GM23248 (cell line): ENCODE results near the gene PHF24. TPM values are rescaled to one million over a fixed set of nuclear protein-coding genes. Genes with fewer than 3 reads are reported as not detected.
"Not testable (repeated sequence)": the region's sequence is repeated elsewhere in the genome, so short reads cannot be mapped to it uniquely, and the experiment has no call there.

Source experiments
- DNase-seq: peaks from one replicate; pipeline ENCODE4 v3.0.0-alpha.2; 2015
- H2AFZ ChIP-seq: fragments of 200-600 bp; sonication (generic); 2 replicates; pipeline ENCODE4 v1.6.1; 2016; ENCODE audit warnings: antibody characterized with exemption
- H3F3A ChIP-seq: fragments of 200-600 bp; sonication (generic); 2 replicates; pipeline ENCODE4 v1.6.1; 2016; ENCODE audit warnings: mild to moderate bottlenecking, antibody characterized with exemption, mixed run types; ENCODE audit not compliant: insufficient read depth
- H3K27ac ChIP-seq: fragments of 200-600 bp; sonication (generic); 2 replicates; pipeline ENCODE4 v1.5.1; 2016; ENCODE audit warnings: mild to moderate bottlenecking
- H3K27me3 ChIP-seq: fragments of 200-600 bp; sonication (generic); replicated peaks from 2 replicates; pipeline ENCODE4 v1.6.1; 2016; ENCODE audit warnings: mild to moderate bottlenecking; ENCODE audit not compliant: insufficient read depth
- H3K36me3 ChIP-seq: fragments of 200-600 bp; sonication (generic); 2 replicates; pipeline ENCODE4 v1.6.1; 2016; ENCODE audit warnings: low read depth, mild to moderate bottlenecking
- H3K4me1 ChIP-seq: fragments of 200-600 bp; sonication (generic); 2 replicates; pipeline ENCODE4 v1.6.1; 2016; ENCODE audit warnings: mild to moderate bottlenecking; ENCODE audit not compliant: insufficient read depth
- H3K4me2 ChIP-seq: fragments of 200-600 bp; sonication (generic); one replicate; pipeline ENCODE4 v1.6.1; 2016; ENCODE audit warnings: mild to moderate bottlenecking; ENCODE audit not compliant: unreplicated experiment
- H3K4me3 ChIP-seq: fragments of 200-600 bp; sonication (generic); 2 replicates; pipeline ENCODE4 v1.5.1; 2016; ENCODE audit warnings: mild to moderate bottlenecking
- H3K79me2 ChIP-seq: fragments of 200-600 bp; sonication (generic); 2 replicates; pipeline ENCODE4 v1.6.1; 2016; ENCODE audit warnings: mild to moderate bottlenecking; ENCODE audit not compliant: insufficient read depth
- H3K9ac ChIP-seq: fragments of 200-600 bp; sonication (generic); 2 replicates; pipeline ENCODE4 v1.6.1; 2016; ENCODE audit warnings: mild to moderate bottlenecking
- H3K9me2 ChIP-seq: fragments of 200-600 bp; sonication (generic); 2 replicates; pipeline ENCODE4 v1.6.1; 2016; ENCODE audit warnings: mixed run types, mild to moderate bottlenecking, moderate library complexity; ENCODE audit not compliant: insufficient read depth
- H3K9me3 ChIP-seq: fragments of 200-600 bp; sonication (generic); one replicate; pipeline ENCODE4 v1.6.1; 2017; ENCODE audit warnings: low read depth
- H4K20me1 ChIP-seq: fragments of 200-600 bp; sonication (generic); 2 replicates; pipeline ENCODE4 v1.6.0; 2016; ENCODE audit not compliant: insufficient read depth
- EZH2 ChIP-seq: fragments of 200-600 bp; sonication (generic); IDR thresholded peaks from 2 replicates; pipeline ENCODE4 v1.6.1; 2018; ENCODE audit warnings: antibody characterized with exemption, mild to moderate bottlenecking; ENCODE audit not compliant: insufficient read depth, poor library complexity, severe bottlenecking
- EZH2phosphoT487 ChIP-seq: fragments of 200-600 bp; sonication (generic); IDR thresholded peaks from 2 replicates; pipeline ENCODE4 v1.6.1; 2018; ENCODE audit warnings: antibody characterized with exemption, moderate library complexity, mild to moderate bottlenecking, low read depth; ENCODE audit not compliant: insufficient read depth
- WGBS, 2 experiments: methylation state at CpG; one replicate each; pipeline ENCODE4 v1.1.6; 2015 to 2017; ENCODE audit warnings: low lambda C conversion rate in 2 of 2, low coverage in 1 of 2; ENCODE audit errors: missing lambda C conversion rate in 2 of 2; 5-methylcytosine and 5-hydroxymethylcytosine counted together
- in situ Hi-C: fragments of 300-500 bp; cut with MboI; formaldehyde crosslinking; loops from 2 replicates; pipeline ENCODE4 v1.15.0; 2020
- polyA plus RNA-seq: library from polyadenylated mRNA; unstranded; fragments of >200 nt; fragmentation: Nextera tagmentation; extraction: Ambion mirVana; gene quantifications from 2 replicates; pipeline ENCODE4 v1.2.1, GENCODE V29; 2016
- total RNA-seq: library from RNA; depleted of rRNA; stranded (reverse); fragments of >200 nt; shearing (Covaris generic); gene quantifications from 2 replicates; pipeline ENCODE4 v1.2.3, GENCODE V29; 2014; rRNA removed

PHF24 gene
- total RNA-seq (0.25 TPM in 1 of 2 replicates, not detected in the other), polyA plus RNA-seq (0.34 TPM in 1 of 2 replicates, not detected in the other)

- no peak within 1 kb of the TSS for H2AFZ ChIP-seq
- H3K79me2 ChIP-seq = no peaks in the 10 kb centered on the region
- peaks cover 9% of the 10 kb centered on the region; the same call in 1 of the 2 replicates for H3K4me1 ChIP-seq
- WGBS, 2 experiments = 3 to 4% methylated on average over 27 to 33 of the region's 116 CpGs
- H3F3A ChIP-seq = peaks cover 6% of the 10 kb centered on the region; the same call in 1 of the 2 replicates
- peak; percentile 62 for DNase-seq
- H3K9me2 ChIP-seq = no peaks in the 10 kb centered on the region
- peaks cover 77% of the 10 kb centered on the region for H3K27me3 ChIP-seq
- no peaks in the 10 kb centered on the region for H4K20me1 ChIP-seq
- H3K4me2 ChIP-seq = peak within 1 kb of the TSS; percentile 42
- H3K9me3 ChIP-seq = no peaks in the 10 kb centered on the region
- no peaks in the 10 kb centered on the region for H3K36me3 ChIP-seq
- H3K9ac ChIP-seq = no peak within 1 kb of the TSS
- in situ Hi-C loops = no loop called here
- peak within 1 kb of the TSS; percentile 59 for H3K4me3 ChIP-seq
- TF ChIP-seq EZH2phosphoT487 (no peak), EZH2 (peak; percentile 70)
- no peak within 1 kb of the TSS for H3K27ac ChIP-seq
These were observed at the start of gene PHF24 for GRCh38 chr9:34957492-34958410. PHF24 (plus strand) TSS chr9:34958285; CDS start chr9:34971299, 13,014 bp downstream.

GRCh38 chr9:34927061-34927460, 31.0 kb upstream of the PHF24 start:
- Histone ChIP-seq H3K4me2 (no peak overlapping the region), H3K4me3 (no peak overlapping the region), H3K27ac (no peak overlapping the region), H4K20me1 (no peaks in the 10 kb centered on the region), H3K4me1 (no peaks in the 10 kb centered on the region), H3F3A (no peaks in the 10 kb centered on the region), H3K36me3 (no peaks in the 10 kb centered on the region), H3K9ac (no peak overlapping the region), H2AFZ (no peak overlapping the region), H3K9me2 (no peaks in the 10 kb centered on the region), H3K9me3 (no peaks in the 10 kb centered on the region), H3K79me2 (no peaks in the 10 kb centered on the region), H3K27me3 (peaks cover 14% of the 10 kb centered on the region; the same call in 1 of the 2 replicates)
- in situ Hi-C loops = no loop called here
- 36 to 41% methylated on average over 4 of the region's 4 CpGs for WGBS, 2 experiments
- no peak for TF ChIP-seq EZH2phosphoT487
- no peak for TF ChIP-seq EZH2
- DNase-seq = no peak

- WGBS, 2 experiments = 93 to 100% methylated on average over 1 of the region's 1 CpG
- no peak for DNase-seq
- no peak overlapping the region for H3K4me2 ChIP-seq
- H3K4me1 ChIP-seq = no peaks in the 10 kb centered on the region
- H3K9me2 ChIP-seq = no peaks in the 10 kb centered on the region
- H3K4me3 ChIP-seq = no peak overlapping the region
- in situ Hi-C loops = no loop called here
- H3K27me3 ChIP-seq = peaks cover 14% of the 10 kb centered on the region; the same call in 1 of the 2 replicates
- no peaks in the 10 kb centered on the region for H3F3A ChIP-seq
- no peak overlapping the region for H2AFZ ChIP-seq
- H3K9ac ChIP-seq = no peak overlapping the region
- TF ChIP-seq EZH2 (no peak), EZH2phosphoT487 (no peak)
- H3K79me2 ChIP-seq = no peaks in the 10 kb centered on the region
- H3K27ac ChIP-seq = no peak overlapping the region
- no peaks in the 10 kb centered on the region for H3K36me3 ChIP-seq
- H3K9me3 ChIP-seq = no peaks in the 10 kb centered on the region
- H4K20me1 ChIP-seq = no peaks in the 10 kb centered on the region
These were observed 29.2 kb upstream of the PHF24 start for GRCh38 chr9:34928921-34929320.

GRCh38 chr9:34929506-34930102, 28.5 kb upstream of the PHF24 start:
- Histone ChIP-seq H3K27ac (no peak overlapping the region), H4K20me1 (no peaks in the 10 kb centered on the region), H3K27me3 (peaks cover 15% of the 10 kb centered on the region; the same call in 1 of the 2 replicates), H2AFZ (no peak overlapping the region), H3K36me3 (no peaks in the 10 kb centered on the region), H3K9me2 (no peaks in the 10 kb centered on the region), H3K4me1 (no peaks in the 10 kb centered on the region), H3K9ac (no peak overlapping the region), H3K4me2 (no peak overlapping the region), H3K9me3 (no peaks in the 10 kb centered on the region), H3K4me3 (no peak overlapping the region), H3K79me2 (no peaks in the 10 kb centered on the region), H3F3A (no peaks in the 10 kb centered on the region)
- 22 to 25% methylated on average over 7 of the region's 7 CpGs for WGBS, 2 experiments
- peak; percentile 39 for DNase-seq
- TF ChIP-seq EZH2 = no peak
- no peak for TF ChIP-seq EZH2phosphoT487
- in situ Hi-C loops = no loop called here

GRCh38 chr9:34939989-34940388, 18.1 kb upstream of the PHF24 start:
- in situ Hi-C loops, H2AFZ ChIP-seq: not testable (repeated sequence)

More at GRCh38 chr9:34939989-34940388, 18.1 kb upstream of the PHF24 start:
- not testable (repeated sequence) for H3K79me2 ChIP-seq, DNase-seq, H3K36me3 ChIP-seq, H4K20me1 ChIP-seq, H3K4me1 ChIP-seq, H3K9me2 ChIP-seq, H3K9ac ChIP-seq, H3F3A ChIP-seq, H3K4me2 ChIP-seq, H3K4me3 ChIP-seq, H3K9me3 ChIP-seq, H3K27ac ChIP-seq
- peaks cover 19% of the 10 kb centered on the region for H3K27me3 ChIP-seq
